GM12864 (cell line): ENCODE results near the gene BLOC1S3.

ENCODE experiments used
- DNase-seq: peaks from one replicate; pipeline ENCODE4 v3.0.0-alpha.2; 2011; ENCODE audit warnings: low read depth
- H3K4me3 ChIP-seq: 2 replicates; pipeline ENCODE4 v1.5.1; 2011; ENCODE audit warnings: mild to moderate bottlenecking, low read depth, low read length, control low read depth
- TF ChIP-seq, protein P1 (sequence below): IDR thresholded peaks from 2 replicates; pipeline ENCODE4 v1.5.1; 2011; ENCODE audit warnings: low read depth, mild to moderate bottlenecking, moderate library complexity, low read length, control low read depth, inconsistent platforms; ENCODE audit errors: missing control alignments

Gene BLOC1S3

DNA sequence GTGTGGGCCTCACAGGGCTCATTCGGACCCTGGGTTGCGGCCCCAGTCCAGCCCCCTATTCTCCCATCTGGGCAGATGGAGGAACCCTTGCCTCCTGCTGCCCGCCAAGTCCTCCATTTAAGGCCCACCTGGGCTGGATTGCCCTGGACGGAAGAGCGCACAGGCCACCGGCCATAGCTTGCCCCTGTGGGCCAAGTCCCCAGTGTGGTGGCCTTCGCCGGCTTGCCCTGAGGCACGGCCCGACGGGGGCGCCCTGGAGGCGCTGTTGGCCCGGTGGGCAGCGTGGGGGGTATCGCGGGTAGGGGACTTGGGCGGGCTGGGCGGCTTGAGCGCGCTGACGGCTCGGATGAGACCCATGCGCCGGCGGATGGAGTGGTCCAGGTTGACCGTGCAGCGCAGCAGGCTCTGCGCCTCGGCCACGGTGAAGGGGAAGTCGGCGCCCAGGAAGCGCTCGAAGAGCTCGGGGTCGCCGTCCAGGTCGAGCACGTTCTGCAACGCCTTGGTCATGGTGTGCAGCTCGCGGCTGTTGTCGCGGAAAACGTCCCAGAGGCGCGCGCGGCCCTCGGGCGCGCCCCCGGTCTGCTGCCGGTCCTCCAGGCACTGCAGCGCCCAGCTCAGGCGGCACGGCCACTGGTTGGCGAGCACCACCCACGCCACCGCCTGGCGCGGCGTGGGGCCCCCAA is 26.6 kb upstream of the BLOC1S3 start:
- TF ChIP-seq, protein P1, sequence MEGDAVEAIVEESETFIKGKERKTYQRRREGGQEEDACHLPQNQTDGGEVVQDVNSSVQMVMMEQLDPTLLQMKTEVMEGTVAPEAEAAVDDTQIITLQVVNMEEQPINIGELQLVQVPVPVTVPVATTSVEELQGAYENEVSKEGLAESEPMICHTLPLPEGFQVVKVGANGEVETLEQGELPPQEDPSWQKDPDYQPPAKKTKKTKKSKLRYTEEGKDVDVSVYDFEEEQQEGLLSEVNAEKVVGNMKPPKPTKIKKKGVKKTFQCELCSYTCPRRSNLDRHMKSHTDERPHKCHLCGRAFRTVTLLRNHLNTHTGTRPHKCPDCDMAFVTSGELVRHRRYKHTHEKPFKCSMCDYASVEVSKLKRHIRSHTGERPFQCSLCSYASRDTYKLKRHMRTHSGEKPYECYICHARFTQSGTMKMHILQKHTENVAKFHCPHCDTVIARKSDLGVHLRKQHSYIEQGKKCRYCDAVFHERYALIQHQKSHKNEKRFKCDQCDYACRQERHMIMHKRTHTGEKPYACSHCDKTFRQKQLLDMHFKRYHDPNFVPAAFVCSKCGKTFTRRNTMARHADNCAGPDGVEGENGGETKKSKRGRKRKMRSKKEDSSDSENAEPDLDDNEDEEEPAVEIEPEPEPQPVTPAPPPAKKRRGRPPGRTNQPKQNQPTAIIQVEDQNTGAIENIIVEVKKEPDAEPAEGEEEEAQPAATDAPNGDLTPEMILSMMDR: no peak
- DNase-seq: no peak
- H3K4me3 ChIP-seq: no peak overlapping the region

DNA sequence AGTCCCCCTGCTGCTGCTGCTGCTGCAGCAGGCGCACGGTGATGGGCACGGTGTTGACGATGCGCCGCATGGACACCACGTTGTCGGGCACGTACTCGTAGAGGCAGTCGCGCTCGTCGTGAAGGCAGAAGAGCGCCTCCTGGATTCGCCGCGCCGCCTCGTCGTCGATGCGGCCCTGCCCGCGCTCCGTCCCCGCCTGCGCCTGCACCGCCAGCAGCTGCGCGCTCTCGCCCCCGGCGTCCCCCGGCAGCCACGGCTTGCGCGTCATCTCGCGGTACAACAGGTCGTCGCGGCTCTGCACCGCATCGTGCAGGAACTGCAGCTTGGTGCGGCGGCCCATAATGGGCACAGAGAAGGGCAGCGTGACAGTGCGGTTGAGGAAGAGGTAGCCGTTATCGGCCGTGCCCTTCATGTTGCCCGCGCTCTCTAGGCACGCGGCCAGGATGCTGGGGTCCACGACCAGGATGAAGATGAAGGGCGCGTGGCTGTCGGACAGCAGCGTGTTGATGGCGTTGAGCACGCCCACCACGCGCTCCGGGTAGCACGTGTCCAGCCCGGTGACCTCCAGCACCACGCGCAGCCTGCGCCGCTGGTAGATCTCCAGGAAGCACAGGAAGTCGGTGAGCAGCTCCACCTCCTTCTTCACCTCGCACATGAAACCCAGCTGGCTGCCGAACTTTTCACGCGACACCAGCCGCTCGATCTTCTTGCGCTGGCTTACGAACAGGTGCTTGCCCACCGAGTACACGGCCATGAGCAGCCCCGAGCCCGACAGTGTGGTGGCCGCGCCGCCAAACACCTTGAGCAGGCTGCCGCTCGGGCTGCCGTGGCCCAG is 25.9 kb upstream of the BLOC1S3 start:
- TF ChIP-seq, protein P1: no peak
- no peak for DNase-seq
- no peak overlapping the region for H3K4me3 ChIP-seq

DNA sequence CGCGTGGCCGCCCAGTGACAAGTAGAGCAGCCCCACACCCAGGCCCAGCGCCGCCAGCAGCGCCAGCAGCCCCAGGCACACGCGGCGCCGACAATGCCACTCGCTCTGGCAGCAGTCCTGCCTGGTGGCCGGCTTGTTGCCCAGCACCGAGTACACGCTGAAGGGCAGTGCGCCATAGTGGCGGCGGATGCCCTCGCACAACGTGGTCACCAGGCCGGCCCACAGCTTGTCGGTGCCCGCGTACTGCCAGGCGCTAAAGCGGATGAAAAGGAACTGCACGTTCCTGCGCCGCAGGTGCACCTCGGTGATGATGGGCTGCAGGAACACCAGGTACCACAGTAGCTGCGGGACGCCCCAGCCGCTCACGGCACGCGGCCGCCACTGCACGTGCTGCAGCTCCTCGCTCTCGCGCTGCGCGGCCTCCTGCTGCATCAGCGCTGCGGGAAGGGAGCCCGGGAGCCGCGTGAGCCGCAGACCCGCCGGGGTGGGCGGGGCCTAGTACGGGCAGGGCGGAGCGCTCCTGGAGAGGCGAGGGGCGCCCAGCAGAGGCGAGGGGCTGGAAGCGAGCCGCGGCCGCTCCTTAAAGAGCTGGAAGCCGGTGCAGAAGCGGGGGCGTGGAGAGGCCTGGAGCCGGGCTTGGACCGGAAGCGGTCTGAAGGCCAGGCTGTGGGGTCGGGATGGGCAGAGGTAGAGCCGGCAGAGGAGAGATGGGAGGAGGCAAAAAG is 25.1 kb upstream of the BLOC1S3 start:
- no peak for DNase-seq
- TF ChIP-seq, protein P1: no peak
- no peak overlapping the region for H3K4me3 ChIP-seq

DNA sequence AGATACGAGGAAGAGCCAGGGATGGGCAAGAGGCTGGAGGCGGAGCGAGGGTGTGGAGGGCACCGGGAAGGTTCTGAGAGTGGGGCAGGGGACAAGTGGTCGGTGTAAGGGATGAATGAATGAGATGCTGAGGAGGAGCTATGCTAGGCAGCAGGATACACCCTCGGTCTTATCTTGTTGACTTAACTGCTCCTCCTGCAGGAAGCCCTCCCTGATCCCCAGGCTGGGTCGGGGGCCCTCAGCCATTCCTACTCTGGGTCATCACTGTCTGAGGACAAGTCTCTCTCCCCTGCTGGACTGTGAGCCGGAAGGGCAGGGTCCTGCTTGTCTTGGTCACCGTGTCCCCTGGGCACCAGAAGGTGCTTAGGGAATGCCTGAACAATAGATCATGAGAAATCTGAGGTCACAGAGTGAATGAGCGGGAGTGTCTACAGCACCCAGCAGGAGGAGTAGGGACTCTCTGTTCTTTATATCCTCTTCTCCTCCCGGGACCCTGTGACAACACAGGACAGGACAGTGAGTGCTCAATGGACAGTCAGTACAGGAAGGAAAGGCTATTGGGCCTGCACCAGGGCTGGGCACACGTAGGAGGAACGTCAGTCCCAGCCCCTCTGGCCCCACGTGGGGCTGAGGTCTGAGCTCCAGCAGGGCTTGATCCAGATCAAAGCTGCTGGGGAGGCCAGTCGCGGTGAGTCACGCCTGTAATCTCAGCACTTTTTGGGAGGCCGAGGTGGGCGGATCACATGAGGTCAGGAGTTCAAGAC is 24.3 kb upstream of the BLOC1S3 start:
- DNase-seq: no peak
- TF ChIP-seq, protein P1: no peak
- H3K4me3 ChIP-seq: no peak overlapping the region

DNA sequence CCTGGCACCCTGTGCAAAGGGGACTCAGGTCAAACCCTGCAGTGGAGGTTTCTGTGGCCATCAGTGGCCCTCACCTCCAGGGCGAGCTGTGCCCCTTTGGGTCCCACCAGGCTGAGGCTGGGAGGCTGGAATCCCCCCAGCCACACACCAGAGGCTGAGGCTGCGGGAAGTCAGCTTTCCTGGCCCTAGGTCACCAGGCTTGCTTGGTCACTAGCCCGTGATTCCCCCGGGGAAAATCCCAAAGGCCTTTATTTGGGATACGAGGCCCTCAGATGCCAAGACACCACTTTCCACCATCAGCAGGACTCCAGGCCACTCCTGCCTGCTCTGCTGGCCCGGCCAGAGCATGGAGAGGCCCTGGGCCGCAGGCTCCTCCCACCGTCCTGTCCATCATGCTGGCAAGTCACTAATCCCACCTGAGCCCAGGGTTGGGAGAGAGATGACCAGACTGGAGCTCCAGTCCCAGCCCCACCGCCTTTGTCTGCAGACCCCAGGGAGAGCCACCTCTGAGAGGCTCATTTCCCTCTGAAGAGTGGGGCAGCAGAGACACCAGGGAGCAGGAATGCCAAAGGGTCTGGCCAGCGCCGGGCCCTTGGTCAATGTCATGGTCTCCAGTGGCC is 22.5 kb upstream of the BLOC1S3 start:
- TF ChIP-seq, protein P1: no peak

DNA sequence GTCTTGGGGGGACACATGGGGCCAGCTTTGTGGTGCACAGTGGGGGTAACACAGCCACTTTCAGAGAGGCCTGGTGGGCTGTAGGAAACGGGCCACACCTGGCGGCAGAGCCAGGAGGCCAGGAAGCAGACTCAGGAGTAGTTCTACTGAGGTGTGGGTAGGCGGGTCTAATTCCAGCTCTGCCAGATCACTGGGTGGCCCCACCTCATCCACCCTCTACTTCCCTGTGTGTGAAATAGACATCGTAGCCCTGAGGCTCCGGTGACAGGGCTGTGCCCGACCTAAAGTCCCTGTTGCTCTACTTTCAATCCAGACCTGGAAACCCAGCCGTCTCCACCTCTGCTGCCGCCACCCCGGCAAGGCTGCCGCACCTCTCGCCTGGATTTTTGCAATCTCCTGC is 21.8 kb upstream of the BLOC1S3 start:
- TF ChIP-seq, protein P1: no peak
- DNase-seq: no peak
- H3K4me3 ChIP-seq: no peak overlapping the region

More for the DNA sequence above, 22.5 kb upstream of the BLOC1S3 start:
- H3K4me3 ChIP-seq: no peak overlapping the region
- no peak for DNase-seq
